Smooth muscle cell (in vitro differentiated cells): Measurements from ENCODE around the gene GJC2. TPM values are rescaled to one million over a fixed set of nuclear protein-coding genes. Genes with fewer than 3 reads are reported as not detected.

ENCODE experiments used
- DNase-seq: peaks from one replicate; lab custom pipeline; 2025; ENCODE audit not compliant: unreplicated experiment; lab: John Stamatoyannopoulos, UW
- H2AFZ ChIP-seq: fragments of 200-600 bp; sonication (generic); 2 replicates; pipeline ENCODE4 v1.6.0; 2016; ENCODE audit warnings: antibody characterized with exemption, low read depth, mild to moderate bottlenecking
- H3F3A ChIP-seq: fragments of 200-600 bp; sonication (generic); 2 replicates; pipeline ENCODE4 v1.6.0; 2017; ENCODE audit warnings: antibody characterized with exemption, low read depth
- H3K27ac ChIP-seq: fragments of 200-600 bp; sonication (generic); 2 replicates; pipeline ENCODE4 v1.5.1; 2016; ENCODE audit warnings: low read depth, mild to moderate bottlenecking
- H3K27me3 ChIP-seq: fragments of 200-600 bp; sonication (generic); 2 replicates; pipeline ENCODE4 v1.6.1; 2016; ENCODE audit warnings: low read depth, mild to moderate bottlenecking
- H3K36me3 ChIP-seq: fragments of 200-600 bp; sonication (generic); 2 replicates; pipeline ENCODE4 v1.5.1; 2016; ENCODE audit warnings: low read depth
- H3K4me1 ChIP-seq: fragments of 200-600 bp; sonication (generic); 2 replicates; pipeline ENCODE4 v1.5.1; 2016; ENCODE audit warnings: low read depth
- H3K4me2 ChIP-seq: fragments of 200-600 bp; sonication (generic); 2 replicates; pipeline ENCODE4 v1.6.0; 2016; ENCODE audit warnings: mild to moderate bottlenecking
- H3K4me3 ChIP-seq: fragments of 200-600 bp; sonication (generic); 2 replicates; pipeline ENCODE4 v1.5.1; 2016; ENCODE audit warnings: mild to moderate bottlenecking
- H3K79me2 ChIP-seq: fragments of 200-600 bp; sonication (generic); 2 replicates; pipeline ENCODE4 v1.6.0; 2016; ENCODE audit warnings: low read depth, mild to moderate bottlenecking
- H3K9ac ChIP-seq: fragments of 200-600 bp; sonication (generic); 2 replicates; pipeline ENCODE4 v1.6.0; 2016; ENCODE audit warnings: low read depth
- H3K9me3 ChIP-seq: fragments of 200-600 bp; sonication (generic); replicated peaks from 2 replicates; pipeline ENCODE4 v1.5.1; 2016; ENCODE audit warnings: low read depth
- H4K20me1 ChIP-seq: fragments of 200-600 bp; sonication (generic); 2 replicates; pipeline ENCODE4 v1.6.0; 2016; ENCODE audit warnings: low read depth
- CTCF ChIP-seq: fragments of 200-600 bp; sonication (generic); IDR thresholded peaks from 2 replicates; pipeline ENCODE4 v1.5.1; 2017; ENCODE audit warnings: borderline replicate concordance, mild to moderate bottlenecking, antibody characterized with exemption; ENCODE audit not compliant: insufficient read depth, poor library complexity, severe bottlenecking
- WGBS: methylation state at CpG from one replicate; pipeline ENCODE4 v1.1.7; 2016; ENCODE audit warnings: low lambda C conversion rate; 5-methylcytosine and 5-hydroxymethylcytosine counted together
- polyA plus RNA-seq: library from polyadenylated mRNA; unstranded; fragments of >200 nt; fragmentation: Nextera tagmentation; extraction: Ambion mirVana; gene quantifications from 2 replicates; pipeline ENCODE4 v1.2.1, GENCODE V29; 2016
- total RNA-seq: library from RNA; depleted of rRNA; stranded (reverse); fragments of >200 nt; gene quantifications from 2 replicates; pipeline ENCODE4 v1.2.3, GENCODE V29; 2014

GJC2 gene
- total and polyA plus RNA-seq, 2 experiments from 2014 or later = 0.29 TPM; not detected in 1

GRCh38 chr1:228174482-228175315 lies 25.0 kb downstream of the GJC2 start:
- peaks cover 16% of the 10 kb centered on the region for H4K20me1 ChIP-seq
- no peaks in the 10 kb centered on the region for H3F3A ChIP-seq
- no peaks in the 10 kb centered on the region for H3K27me3 ChIP-seq
- H3K4me3 ChIP-seq = no peak overlapping the region
- no peak overlapping the region for H3K4me2 ChIP-seq
- 90% methylated on average over 46 of the region's 52 CpGs for WGBS
- no peak overlapping the region for H3K27ac ChIP-seq
- DNase-seq = no peak
- H3K4me1 ChIP-seq = no peaks in the 10 kb centered on the region
- no peak overlapping the region for H3K9ac ChIP-seq
- no peak overlapping the region for H2AFZ ChIP-seq
- no peaks in the 10 kb centered on the region for H3K36me3 ChIP-seq
- H3K9me3 ChIP-seq = no peaks in the 10 kb centered on the region
- TF ChIP-seq CTCF = no peak
- no peaks in the 10 kb centered on the region for H3K79me2 ChIP-seq

GRCh38 chr1:228175316-228176023 lies 25.7 kb downstream of the GJC2 start:
- Histone ChIP-seq H3K9me3 (no peaks in the 10 kb centered on the region), H3K27ac (no peak overlapping the region), H3K27me3 (no peaks in the 10 kb centered on the region), H3K36me3 (no peaks in the 10 kb centered on the region), H3K79me2 (no peaks in the 10 kb centered on the region), H3K4me3 (no peak overlapping the region), H4K20me1 (peaks cover 16% of the 10 kb centered on the region), H3F3A (no peaks in the 10 kb centered on the region), H2AFZ (no peak overlapping the region), H3K9ac (no peak overlapping the region), H3K4me1 (no peaks in the 10 kb centered on the region), H3K4me2 (no peak overlapping the region)
- WGBS = 96% methylated on average over 18 of the region's 18 CpGs
- TF ChIP-seq CTCF = no peak
- DNase-seq = no peak

- no peak overlapping the region for H2AFZ ChIP-seq
- no peak for DNase-seq
- H3K9ac ChIP-seq = no peak overlapping the region
- no peaks in the 10 kb centered on the region for H3K9me3 ChIP-seq
- peaks cover 16% of the 10 kb centered on the region for H4K20me1 ChIP-seq
- H3K4me3 ChIP-seq = no peak overlapping the region
- H3K27ac ChIP-seq = no peak overlapping the region
- H3K27me3 ChIP-seq = no peaks in the 10 kb centered on the region
- no peaks in the 10 kb centered on the region for H3K4me1 ChIP-seq
- 100% methylated on average over 4 of the region's 4 CpGs for WGBS
- H3K4me2 ChIP-seq = no peak overlapping the region
- no peak for TF ChIP-seq CTCF
- no peaks in the 10 kb centered on the region for H3K79me2 ChIP-seq
- no peaks in the 10 kb centered on the region for H3K36me3 ChIP-seq
- no peaks in the 10 kb centered on the region for H3F3A ChIP-seq
Measured at GRCh38 chr1:228176024-228176395, 26.3 kb downstream of the GJC2 start.
